HG03354 (cell line): Measurements from ENCODE around the gene CTNS.

Source experiments
- ATAC-seq: cut with Tn5 transposase; IDR thresholded peaks from one replicate; pipeline ENCODE4 v1.9.1; 2021; ENCODE audit warnings: mild to moderate bottlenecking; ENCODE audit not compliant: unreplicated experiment, poor library complexity, severe bottlenecking

The CTNS gene

DNA sequence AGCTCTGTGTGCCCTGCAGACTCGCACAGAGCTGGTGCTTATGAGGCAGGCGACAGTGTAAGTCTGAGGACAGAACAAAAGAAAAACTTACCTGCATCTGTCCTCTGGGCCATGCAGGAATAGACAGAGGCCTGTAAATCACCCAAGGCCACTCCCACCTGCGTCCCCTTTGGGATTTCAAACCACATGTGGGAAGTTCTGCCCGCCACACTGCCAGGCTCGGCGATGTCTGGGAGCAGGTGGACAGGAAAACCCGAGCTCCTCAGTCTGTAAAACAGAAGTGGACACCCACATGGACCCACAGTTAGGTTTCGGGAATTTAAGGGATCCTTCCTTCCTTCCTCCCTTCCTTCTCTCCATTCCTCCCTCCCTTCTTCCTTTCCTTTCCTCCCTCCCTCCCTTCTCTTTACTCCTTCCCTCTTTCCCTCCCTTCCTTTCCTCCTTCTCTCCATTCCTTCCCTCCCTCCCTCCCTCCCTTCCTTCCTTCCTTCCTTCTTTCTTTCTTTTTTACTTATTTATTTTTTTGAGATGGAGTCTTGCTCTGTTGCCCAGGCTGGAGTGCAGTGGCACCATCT is 15.3 kb upstream of the CTNS start:
- ATAC-seq, result no peak

DNA sequence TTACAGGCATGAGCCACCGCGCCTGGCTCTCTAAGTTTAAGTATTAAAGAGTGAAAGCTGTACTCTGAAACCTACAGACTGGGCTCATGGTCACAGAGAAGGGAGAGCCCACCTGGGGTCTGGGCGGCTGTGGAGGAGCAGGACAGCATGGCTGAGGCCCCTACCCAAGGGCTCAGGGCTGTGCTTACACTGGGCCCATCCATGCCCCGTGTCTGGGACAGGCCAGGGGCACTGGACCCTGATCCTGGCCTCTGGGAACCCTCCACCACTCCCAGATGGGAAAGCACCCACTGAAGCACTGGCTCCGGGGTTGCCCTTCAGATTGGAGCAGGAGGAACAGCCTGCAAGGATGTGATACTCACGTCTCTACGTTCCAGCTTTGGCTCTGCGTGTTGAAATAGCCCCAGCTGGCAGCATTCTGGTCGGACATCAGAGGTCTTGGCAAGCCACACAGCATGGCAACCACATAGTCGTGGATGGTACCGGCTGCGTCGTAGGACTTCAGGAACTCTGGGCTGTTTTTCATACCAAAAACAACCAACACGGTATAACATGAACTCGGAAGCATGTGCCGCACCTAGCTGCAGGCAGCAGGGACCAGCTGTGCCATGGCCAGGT is 13.5 kb upstream of the CTNS start:
- ATAC-seq, result no peak

- ATAC-seq, result no peak
These were observed 9.5 kb upstream of the CTNS start for GRCh38 chr17:3626831-3627768.

DNA sequence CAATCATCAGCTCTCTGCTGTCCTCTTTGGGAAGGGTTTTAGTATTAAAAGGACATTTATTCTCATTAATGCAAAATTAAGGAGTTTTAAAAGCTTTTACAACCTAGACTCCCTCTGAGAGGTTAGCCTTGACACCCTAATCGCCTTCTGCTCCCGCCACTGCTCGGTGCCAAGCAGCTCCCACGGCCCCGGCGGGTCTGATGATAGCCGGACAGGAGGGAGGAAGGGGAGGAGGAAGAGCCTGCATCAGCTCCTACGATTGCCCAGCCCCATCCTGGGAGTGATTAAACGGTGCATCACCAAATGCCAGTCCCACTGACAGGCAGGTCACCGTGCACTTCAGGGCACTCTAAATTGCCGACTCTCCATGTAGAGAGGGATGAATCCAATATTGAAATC is 8.8 kb upstream of the CTNS start:
- ATAC-seq, result no peak

- ATAC-seq, result no peak
These were observed 5.8 kb upstream of the CTNS start for GRCh38 chr17:3630781-3631180.

- no peak for ATAC-seq
These were observed 4.3 kb upstream of the CTNS start for GRCh38 chr17:3632287-3632686.

- ATAC-seq, result no peak
These were observed 946 bp upstream of the CTNS start for GRCh38 chr17:3635474-3636153.

DNA sequence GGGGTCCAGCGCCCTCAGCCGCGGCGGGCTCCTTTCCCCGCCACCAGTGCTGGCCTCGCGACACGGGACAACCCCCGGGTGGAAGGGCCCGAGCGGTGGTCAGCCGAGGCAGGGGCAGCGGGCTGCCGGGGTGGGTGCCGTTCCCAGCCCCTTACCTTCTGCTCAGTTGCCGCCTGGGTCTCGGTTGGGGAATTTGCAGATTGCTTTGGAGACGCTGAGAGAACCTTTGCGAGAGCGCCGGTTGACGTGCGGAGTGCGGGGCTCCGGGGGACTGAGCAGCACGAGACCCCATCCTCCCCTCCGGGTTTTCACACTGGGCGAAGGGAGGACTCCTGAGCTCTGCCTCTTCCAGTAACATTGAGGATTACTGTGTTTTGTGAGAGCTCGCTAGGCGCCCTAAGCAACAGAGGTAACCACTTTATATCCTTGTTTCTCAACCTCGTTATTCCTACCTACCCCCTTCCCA is 381 bp downstream of the CTNS start:
- ATAC-seq, result no peak

DNA sequence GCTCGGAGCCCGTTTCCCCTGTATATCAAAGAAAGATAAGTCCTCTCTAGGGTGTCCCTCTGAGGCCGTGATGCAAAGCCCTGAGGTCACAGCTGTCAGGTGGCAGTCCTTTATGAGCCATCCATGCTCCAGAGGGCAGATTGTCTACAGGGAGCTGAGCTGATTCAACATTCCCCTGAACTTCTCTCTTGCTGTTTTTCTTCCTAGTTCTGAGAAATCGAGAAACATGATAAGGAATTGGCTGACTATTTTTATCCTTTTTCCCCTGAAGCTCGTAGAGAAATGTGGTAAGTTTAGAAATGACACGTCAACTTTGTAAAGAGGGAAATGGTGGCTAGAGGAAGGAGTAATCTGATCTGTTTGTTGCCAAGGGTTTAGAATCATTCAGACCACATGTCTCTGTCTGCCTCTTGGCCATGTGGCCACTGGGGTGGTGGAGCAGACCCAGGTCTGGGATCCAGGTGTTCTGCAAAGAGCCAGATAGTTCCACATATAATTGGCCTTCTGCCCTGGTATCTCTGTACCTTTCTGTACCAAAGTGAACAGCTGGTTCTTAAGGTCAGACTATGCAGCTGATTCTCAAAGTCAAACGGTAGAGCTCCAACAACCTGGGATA is 3.5 kb downstream of the CTNS start:
- ATAC-seq, result no peak

GRCh38 chr17:3641014-3641413 is 4.5 kb downstream of the CTNS start:
- ATAC-seq, result no peak

DNA sequence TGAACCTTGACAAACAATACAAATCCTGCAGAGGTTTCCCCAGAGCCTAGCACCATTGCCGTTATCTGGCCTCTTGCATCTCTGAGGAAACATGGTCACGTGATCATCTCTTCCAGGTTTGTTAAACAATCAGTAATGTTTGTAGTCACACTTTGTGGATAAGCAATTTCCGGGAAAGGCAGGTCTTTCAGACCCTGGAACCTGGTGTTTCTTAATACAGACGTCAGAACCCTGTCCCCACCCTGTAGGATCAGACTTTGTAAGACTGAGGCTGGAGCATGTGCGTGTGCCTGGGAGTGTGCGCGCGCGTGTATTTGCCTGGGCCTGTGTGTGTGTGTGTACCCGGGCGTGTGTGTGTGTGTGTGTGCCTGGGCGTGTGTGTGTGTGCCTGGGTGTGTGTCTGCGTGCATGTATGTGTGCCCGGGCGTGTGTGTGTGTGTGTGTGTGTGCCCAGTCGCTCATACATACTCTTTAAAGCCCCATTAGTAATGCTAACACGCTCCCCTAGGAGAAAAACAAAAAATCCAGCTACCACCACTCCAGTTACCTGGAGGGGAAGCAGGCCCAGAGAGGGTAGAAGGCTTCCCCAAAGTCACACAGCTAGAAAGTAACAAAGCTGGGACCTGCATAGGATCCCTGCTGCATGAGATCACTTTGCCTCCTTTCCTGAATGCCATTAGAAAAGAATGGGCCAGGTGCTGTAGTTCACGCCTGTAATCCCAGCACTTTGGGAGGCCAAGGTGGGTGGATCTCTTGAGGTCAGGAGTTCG is 5.3 kb downstream of the CTNS start:
- ATAC-seq, result no peak

GRCh38 chr17:3643889-3644349 is 7.4 kb downstream of the CTNS start:
- ATAC-seq, result no peak

DNA sequence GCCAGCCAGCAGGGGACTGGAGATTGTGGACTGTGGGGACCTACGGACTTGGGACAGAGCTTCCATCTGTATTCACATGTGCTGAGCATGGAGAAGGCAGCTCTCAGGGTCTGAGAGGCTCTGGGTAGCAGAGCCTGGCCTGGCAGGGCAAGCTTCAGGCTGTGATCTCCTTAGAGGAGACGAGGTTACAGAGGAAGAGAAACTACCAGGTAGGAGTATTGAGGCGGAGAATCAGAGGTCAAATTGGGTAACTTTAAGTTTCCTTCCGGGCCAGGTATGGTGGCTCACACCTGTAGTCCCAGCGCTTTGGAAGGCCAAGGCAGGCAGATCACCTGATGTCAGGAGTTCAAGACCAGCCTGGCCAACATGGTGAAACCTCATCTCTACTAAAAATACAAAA is 8.8 kb downstream of the CTNS start:
- ATAC-seq, result no peak

DNA sequence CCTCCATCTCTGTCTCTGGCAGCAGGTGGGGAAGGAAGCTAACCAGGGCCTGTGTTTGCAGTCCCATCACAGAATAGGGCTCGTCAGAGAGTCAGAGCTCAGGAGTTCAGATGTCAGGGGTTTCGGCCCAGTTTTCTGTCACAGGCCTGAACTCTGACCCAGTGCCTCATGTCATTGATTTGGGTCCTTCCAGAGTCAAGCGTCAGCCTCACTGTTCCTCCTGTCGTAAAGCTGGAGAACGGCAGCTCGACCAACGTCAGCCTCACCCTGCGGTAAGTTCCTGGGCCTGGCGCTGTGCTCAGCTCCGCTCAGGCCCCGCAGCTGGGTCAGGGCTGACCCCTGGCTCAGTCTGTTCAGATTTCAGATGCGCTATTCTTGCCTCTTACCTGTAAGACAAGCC is 10.7 kb downstream of the CTNS start:
- ATAC-seq, result no peak

DNA sequence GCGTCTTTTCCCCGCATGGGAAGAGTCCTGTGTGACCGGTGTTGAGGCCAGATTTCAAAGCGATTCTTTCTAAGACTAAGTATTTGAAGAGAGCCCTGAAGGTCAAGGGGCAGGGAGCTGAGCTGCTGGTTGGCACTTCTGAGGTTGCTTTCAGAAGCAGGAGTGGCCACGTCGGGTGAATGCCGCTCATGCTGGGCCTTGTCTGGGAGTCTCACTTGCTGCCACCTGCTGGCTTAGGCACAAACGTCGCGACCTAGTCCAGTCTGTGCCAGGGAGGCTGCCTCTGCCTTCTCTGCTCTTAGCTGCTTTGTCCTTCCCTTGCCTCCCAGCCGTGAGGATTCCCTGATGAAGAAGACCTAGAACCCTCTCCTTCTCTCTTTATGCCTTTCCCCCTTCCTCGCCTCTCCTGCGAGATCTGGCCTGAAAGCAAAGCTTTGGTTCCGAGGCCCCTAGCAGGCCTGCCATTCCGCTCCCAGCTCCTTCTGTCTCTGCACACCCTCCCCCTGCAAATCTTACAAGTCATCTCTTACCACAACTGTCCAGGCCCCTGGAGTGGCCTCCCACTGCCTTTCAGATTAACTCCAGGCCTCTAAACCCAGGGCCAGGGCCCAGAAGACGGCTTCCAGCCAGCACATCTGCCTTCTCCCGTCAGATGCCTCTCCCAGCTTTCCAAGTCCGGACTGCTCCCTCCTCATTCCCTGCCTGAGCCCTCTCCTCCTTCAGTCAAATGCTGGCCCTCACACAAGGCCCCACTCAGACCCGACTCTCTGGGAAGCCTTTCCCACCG is 11.4 kb downstream of the CTNS start:
- ATAC-seq, result no peak

DNA sequence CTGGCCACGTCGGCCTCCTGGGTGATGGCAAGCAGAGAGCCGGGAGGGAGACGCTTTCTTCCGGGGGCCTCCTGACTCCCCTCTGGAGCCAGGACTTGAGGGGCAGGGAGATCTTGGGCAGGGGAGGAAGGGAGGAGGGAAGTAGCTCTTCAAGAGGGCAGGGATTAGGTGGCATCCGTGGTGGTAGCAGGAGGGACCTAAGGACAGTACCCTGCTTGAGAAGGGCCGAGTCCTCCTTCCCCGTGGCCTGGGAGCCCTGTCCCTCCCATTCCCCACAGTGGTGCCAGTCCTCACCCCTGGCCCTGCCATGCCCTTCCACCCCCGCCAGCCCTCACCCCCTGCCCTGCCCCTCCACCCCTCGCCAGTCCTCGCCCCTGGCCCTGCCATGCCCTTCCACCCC is 19.2 kb downstream of the CTNS start:
- no peak for ATAC-seq

- no peak for ATAC-seq
These were observed 19.8 kb downstream of the CTNS start for GRCh38 chr17:3656353-3656752.
